WTC11 (cell line): ENCODE results near the gene SCAANT1. TPM values are rescaled to one million over a fixed set of nuclear protein-coding genes. Genes with fewer than 3 reads are reported as not detected.

Experiments
- ATAC-seq: fragments of 200-7000 bp; cut with Tn5 transposase; 2 replicates; pipeline ENCODE4 v1.10.0; 2021; ENCODE audit warnings: mild to moderate bottlenecking, moderate library complexity
- CTCF ChIA-PET: fragments of 300-600 bp; sonication (Branson Sonifier 250); formaldehyde crosslinking; loops from one replicate; lab custom pipeline; 2021; ENCODE audit warnings: antibody characterized with exemption; lab: Charles Lee
- POLR2A ChIA-PET: fragments of 350-600 bp; sonication (Branson Sonifier 250); formaldehyde crosslinking; loops from one replicate; lab custom pipeline; 2021; ENCODE audit warnings: antibody characterized with exemption; lab: Charles Lee
- DNase-seq: peaks from one replicate; pipeline ENCODE4 v3.0.0; 2021; ENCODE audit warnings: low spot score
- H3K27ac Mint-ChIP-seq: 2 replicates; pipeline ENCODE4 v1.8.0; 2021; ENCODE audit warnings: mixed read lengths
- H3K27me3 Mint-ChIP-seq: 2 replicates; pipeline ENCODE4 v1.8.0; 2021; ENCODE audit warnings: low read depth, mild to moderate bottlenecking, moderate library complexity, mixed read lengths
- H3K36me3 Mint-ChIP-seq: 2 replicates; pipeline ENCODE4 v1.8.0; 2021; ENCODE audit warnings: mixed read lengths
- H3K4me1 Mint-ChIP-seq: 2 replicates; pipeline ENCODE4 v1.8.0; 2022; ENCODE audit warnings: mixed read lengths
- H3K4me3 Mint-ChIP-seq: 2 replicates; pipeline ENCODE4 v1.8.0; 2021; ENCODE audit warnings: mild to moderate bottlenecking, moderate library complexity, mixed read lengths
- H3K9me3 Mint-ChIP-seq: 2 replicates; pipeline ENCODE4 v1.8.0; 2021; ENCODE audit warnings: mixed read lengths
- ARID4B ChIP-seq: sonication (generic); formaldehyde crosslinking; IDR thresholded peaks from 2 replicates; pipeline ENCODE4 v1.8.0; 2023; ENCODE audit warnings: missing genetic modification reagents, mild to moderate bottlenecking, borderline replicate concordance
- ATF3 ChIP-seq: sonication (generic); formaldehyde crosslinking; conservative IDR thresholded peaks from 2 replicates; pipeline ENCODE4 v1.8.1; 2022; ENCODE audit warnings: mild to moderate bottlenecking, missing genetic modification reagents
- CBFB ChIP-seq: sonication (generic); formaldehyde crosslinking; IDR thresholded peaks from 2 replicates; pipeline ENCODE4 v1.8.1; 2022; ENCODE audit warnings: mild to moderate bottlenecking, low read depth, missing genetic modification reagents
- EMX1 ChIP-seq: fragments of 250-450 bp; sonication (Bioruptor Pico); IDR thresholded peaks from 2 replicates; pipeline ENCODE4 v1.8.0; 2021; ENCODE audit warnings: mild to moderate bottlenecking
- ESRRA ChIP-seq: sonication (generic); formaldehyde crosslinking; IDR thresholded peaks from 2 replicates; pipeline ENCODE4 v1.8.1; 2022; ENCODE audit warnings: mild to moderate bottlenecking, missing genetic modification reagents, borderline replicate concordance
- FOXJ3 ChIP-seq: sonication (generic); formaldehyde crosslinking; IDR thresholded peaks from 2 replicates; pipeline ENCODE4 v1.9.0; 2021; ENCODE audit warnings: missing genetic modification reagents, mild to moderate bottlenecking, borderline replicate concordance
- FOXK1 ChIP-seq: sonication (generic); formaldehyde crosslinking; IDR thresholded peaks from 2 replicates; pipeline ENCODE4 v1.8.0; 2022; ENCODE audit warnings: mild to moderate bottlenecking, moderate library complexity, missing genetic modification reagents
- FOXP4 ChIP-seq: sonication (generic); formaldehyde crosslinking; IDR thresholded peaks from 2 replicates; pipeline ENCODE4 v1.8.0; 2022; ENCODE audit warnings: mild to moderate bottlenecking, missing genetic modification reagents
- GABPB1 ChIP-seq: sonication (generic); formaldehyde crosslinking; IDR thresholded peaks from 2 replicates; pipeline ENCODE4 v1.8.1; 2023; ENCODE audit warnings: mild to moderate bottlenecking, missing genetic modification reagents
- GTF2I ChIP-seq: fragments of 250-450 bp; sonication (Bioruptor Pico); conservative IDR thresholded peaks from 2 replicates; pipeline ENCODE4 v1.4.0; 2021; ENCODE audit warnings: mild to moderate bottlenecking
- NFYB ChIP-seq: sonication (generic); formaldehyde crosslinking; conservative IDR thresholded peaks from 2 replicates; pipeline ENCODE4 v1.8.0; 2022; ENCODE audit warnings: low read depth, missing genetic modification reagents
- PREB ChIP-seq: sonication (generic); formaldehyde crosslinking; IDR thresholded peaks from 2 replicates; pipeline ENCODE4 v1.8.1; 2022; ENCODE audit warnings: mild to moderate bottlenecking, missing genetic modification reagents, moderate library complexity, borderline replicate concordance
- SMAD3 ChIP-seq: sonication (generic); formaldehyde crosslinking; IDR thresholded peaks from 2 replicates; pipeline ENCODE4 v1.8.0; 2022; ENCODE audit warnings: missing genetic modification reagents, mild to moderate bottlenecking, borderline replicate concordance
- SOX15 ChIP-seq: fragments of 250-450 bp; sonication (Bioruptor Pico); IDR thresholded peaks from 2 replicates; pipeline ENCODE4 v1.9.0; 2021; ENCODE audit warnings: mild to moderate bottlenecking
- USF2 ChIP-seq: sonication (generic); formaldehyde crosslinking; IDR thresholded peaks from 2 replicates; pipeline ENCODE4 v1.8.1; 2023; ENCODE audit warnings: mild to moderate bottlenecking, missing genetic modification reagents, moderate library complexity
- ZBTB43 ChIP-seq: sonication (generic); formaldehyde crosslinking; IDR thresholded peaks from 2 replicates; pipeline ENCODE4 v1.8.1; 2023; ENCODE audit warnings: mild to moderate bottlenecking, missing genetic modification reagents
- ZNF121 ChIP-seq: sonication (generic); formaldehyde crosslinking; IDR thresholded peaks from 2 replicates; pipeline ENCODE4 v1.8.0; 2023; ENCODE audit warnings: missing genetic modification reagents
- ZNF317 ChIP-seq: sonication (generic); formaldehyde crosslinking; IDR thresholded peaks from 2 replicates; pipeline ENCODE4 v1.8.1; 2023; ENCODE audit warnings: low read depth, mild to moderate bottlenecking, moderate library complexity, missing genetic modification reagents, borderline replicate concordance
- ZNF416 ChIP-seq: fragments of 250-450 bp; sonication (Bioruptor Pico); IDR thresholded peaks from 2 replicates; pipeline ENCODE4 v1.9.0; 2021; ENCODE audit warnings: mild to moderate bottlenecking, inconsistent platforms
- ZSCAN18 ChIP-seq: fragments of 250-450 bp; sonication (Bioruptor Pico); IDR thresholded peaks from 2 replicates; pipeline ENCODE4 v2.1.2; 2022; ENCODE audit warnings: mild to moderate bottlenecking, moderate library complexity
- total RNA-seq: library from RNA; stranded (reverse); gene quantifications from 3 replicates; pipeline ENCODE4 v1.2.3, GENCODE V29; 2021

SCAANT1 gene
- total RNA-seq, 1 experiment from 2014 or later, result 1.3 TPM

- DNase-seq (no peak), ATAC-seq (no peak)
- no peaks in the 10 kb centered on the region; the same call in 1 of the 2 replicates for H3K36me3 Mint-ChIP-seq
- peaks cover 54% of the 10 kb centered on the region for H3K4me1 Mint-ChIP-seq
- H3K4me3 Mint-ChIP-seq, result no peak overlapping the region
- TF ChIP-seq GABPB1 (CRISPR knock-in tag), result no peak
- peak overlapping the region; percentile 21; the same call in 1 of the 2 replicates for H3K27ac Mint-ChIP-seq
- POLR2A ChIA-PET, result no interaction called here
- CTCF ChIA-PET, result interaction anchor here (1.8 kb wide), 1 partner anchor 10 kb away, joined by 9 read pairs; no protein-coding TSS in a partner anchor
- H3K27me3 Mint-ChIP-seq, result no peaks in the 10 kb centered on the region
- no peaks in the 10 kb centered on the region for H3K9me3 Mint-ChIP-seq
These were observed 40.0 kb upstream of the SCAANT1 start for GRCh38 chr3:63952248-63952594.

GRCh38 chr3:63951492-63952247 lies 39.5 kb upstream of the SCAANT1 start:
- Mint-ChIP-seq H3K9me3 (no peaks in the 10 kb centered on the region), H3K4me1 (peaks cover 50% of the 10 kb centered on the region), H3K27me3 (no peaks in the 10 kb centered on the region), H3K36me3 (no peaks in the 10 kb centered on the region; the same call in 1 of the 2 replicates), H3K27ac (peak overlapping the region; percentile 86), H3K4me3 (no peak overlapping the region)
- ChIA-PET POLR2A (no interaction called here), CTCF (interaction anchor here (1.8 kb wide), 1 partner anchor 11 kb away, joined by 9 read pairs; no protein-coding TSS in a partner anchor)
- ATAC-seq, result no peak
- no peak for DNase-seq
- TF ChIP-seq ATF3 (no peak), ZSCAN18 (CRISPR knock-in tag) (no peak), ZBTB43 (no peak), ZNF121 (CRISPR knock-in tag) (no peak), ESRRA (CRISPR knock-in tag) (no peak), GTF2I (no peak), ZNF317 (no peak), FOXJ3 (CRISPR knock-in tag) (no peak), SMAD3 (CRISPR knock-in tag) (no peak), CBFB (CRISPR knock-in tag) (no peak), FOXP4 (no peak)

GRCh38 chr3:63950698-63951097 lies 38.5 kb upstream of the SCAANT1 start:
- Mint-ChIP-seq H3K9me3 (no peaks in the 10 kb centered on the region), H3K27ac (no peak overlapping the region), H3K4me1 (peaks cover 44% of the 10 kb centered on the region), H3K27me3 (no peaks in the 10 kb centered on the region), H3K4me3 (no peak overlapping the region), H3K36me3 (no peaks in the 10 kb centered on the region; the same call in 1 of the 2 replicates)
- DNase-seq, result no peak
- ChIA-PET POLR2A (no interaction called here), CTCF (interaction anchor here (1.8 kb wide), 1 partner anchor 12 kb away, joined by 9 read pairs; no protein-coding TSS in a partner anchor)
- no peak for ATAC-seq
- TF ChIP-seq USF2 (CRISPR knock-in tag) (no peak), ZNF416 (CRISPR knock-in tag) (no peak), FOXK1 (CRISPR knock-in tag) (no peak), EMX1 (CRISPR knock-in tag) (no peak), SOX15 (CRISPR knock-in tag) (no peak), NFYB (CRISPR knock-in tag) (no peak), PREB (CRISPR knock-in tag) (no peak), ARID4B (CRISPR knock-in tag) (no peak)
